HG03135 (cell line): ENCODE data around the gene PTPN3.
"Not testable (repeated sequence)": the region's sequence is repeated elsewhere in the genome, so short reads cannot be mapped to it uniquely, and the experiment has no call there.

Experiments used
- ATAC-seq: cut with Tn5 transposase; IDR thresholded peaks from one replicate; pipeline ENCODE4 v1.9.1; 2021; ENCODE audit warnings: mild to moderate bottlenecking, moderate library complexity; ENCODE audit not compliant: unreplicated experiment

PTPN3 gene

DNA sequence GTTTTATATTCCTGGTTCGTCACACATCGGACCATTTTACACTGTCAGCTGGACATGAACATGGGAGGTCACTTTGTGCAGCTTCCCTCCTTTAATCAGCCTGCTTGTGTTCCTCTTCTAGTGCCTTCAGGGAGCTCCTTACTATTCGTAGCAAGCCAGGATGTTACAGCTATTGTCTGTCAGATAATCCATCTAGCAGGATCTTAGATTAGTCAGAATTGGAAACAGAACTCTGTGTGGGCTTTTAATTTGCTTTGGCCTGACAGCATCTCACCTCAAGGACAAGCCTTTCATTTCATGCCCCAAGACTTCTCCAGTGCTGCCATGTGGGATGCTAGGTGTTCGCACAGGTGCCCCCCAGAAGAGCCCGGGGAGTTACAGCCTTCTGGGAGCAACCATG, 147.1 kb downstream of the PTPN3 start:
- no peak for ATAC-seq

DNA sequence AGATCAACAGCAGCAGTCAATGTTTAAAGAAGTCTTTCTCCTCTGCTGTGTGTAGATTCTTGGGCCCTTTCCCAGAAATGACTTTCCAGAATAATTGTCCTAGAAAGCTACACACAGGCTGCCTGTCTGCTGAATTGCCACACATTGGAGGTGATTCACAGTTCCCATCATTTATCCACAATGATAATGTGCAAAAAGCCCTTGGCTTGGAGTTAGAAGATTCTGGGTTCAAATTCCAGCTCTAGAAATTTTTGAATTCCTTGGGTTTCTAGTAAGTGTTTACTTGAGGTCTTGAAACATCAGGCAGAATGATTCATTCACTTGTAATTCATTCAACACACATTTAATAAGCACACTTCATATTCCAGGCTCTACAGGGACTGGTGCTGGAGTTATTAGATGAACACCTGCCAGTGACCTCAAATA, 148.7 kb downstream of the PTPN3 start:
- ATAC-seq = no peak

DNA sequence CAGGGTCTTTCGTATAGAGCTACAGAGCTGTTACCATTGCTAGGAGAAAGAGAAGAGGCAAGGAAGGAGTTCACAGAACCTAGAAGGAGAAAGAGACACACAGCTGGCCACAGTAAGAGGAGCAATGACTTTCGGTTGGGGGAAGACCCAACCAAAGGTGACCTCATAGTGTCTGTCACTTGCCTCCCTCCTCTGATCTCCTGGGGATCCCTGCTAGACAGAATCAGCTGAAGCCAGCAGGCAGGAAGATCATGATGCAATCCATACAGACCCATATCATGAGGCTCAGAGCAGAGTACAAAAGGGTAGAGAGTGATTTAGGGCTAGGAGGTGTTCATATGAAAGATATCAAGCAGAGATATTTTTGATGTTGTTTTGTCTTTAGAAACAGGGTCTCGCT, 151.2 kb downstream of the PTPN3 start:
- ATAC-seq = no peak

DNA sequence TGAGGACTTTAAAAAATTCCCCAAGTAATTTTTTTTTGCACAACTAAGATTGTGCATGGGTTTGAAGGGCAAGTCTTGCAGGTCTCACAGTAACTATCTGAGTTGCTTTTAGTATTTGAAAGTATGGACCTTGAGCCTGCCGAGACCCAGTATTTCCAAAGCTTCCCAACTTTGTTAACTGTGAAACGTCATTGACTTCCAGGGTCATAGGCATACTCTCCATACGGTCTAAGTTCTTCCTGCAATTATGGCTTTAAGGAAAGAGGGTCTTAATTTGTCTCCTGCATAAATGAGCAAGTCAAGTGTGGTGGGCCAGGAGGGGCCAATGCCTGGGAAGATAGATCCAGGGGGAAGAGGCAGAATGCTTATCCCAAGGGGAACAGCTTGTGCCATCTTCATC, 153.2 kb downstream of the PTPN3 start:
- no peak for ATAC-seq

DNA sequence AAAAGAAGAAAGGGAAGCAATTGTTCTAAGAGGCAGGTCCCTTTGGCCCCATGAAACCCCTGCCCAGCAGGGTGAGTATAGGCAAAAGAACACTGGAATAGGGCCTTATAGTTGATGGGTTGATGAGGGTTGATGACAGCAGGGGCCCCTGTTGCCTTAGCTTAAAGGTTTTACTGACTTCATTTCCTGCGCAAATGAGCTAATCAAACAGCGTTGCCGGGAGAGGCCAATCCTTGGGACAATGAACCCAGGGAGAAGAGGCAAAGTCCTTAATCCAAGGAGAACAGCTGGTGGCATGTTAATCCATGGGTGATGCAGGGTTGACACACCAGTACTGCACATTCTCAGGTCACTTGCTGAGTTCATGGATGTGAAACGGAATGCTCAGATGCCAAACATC, 155.2 kb downstream of the PTPN3 start:
- ATAC-seq = no peak

DNA sequence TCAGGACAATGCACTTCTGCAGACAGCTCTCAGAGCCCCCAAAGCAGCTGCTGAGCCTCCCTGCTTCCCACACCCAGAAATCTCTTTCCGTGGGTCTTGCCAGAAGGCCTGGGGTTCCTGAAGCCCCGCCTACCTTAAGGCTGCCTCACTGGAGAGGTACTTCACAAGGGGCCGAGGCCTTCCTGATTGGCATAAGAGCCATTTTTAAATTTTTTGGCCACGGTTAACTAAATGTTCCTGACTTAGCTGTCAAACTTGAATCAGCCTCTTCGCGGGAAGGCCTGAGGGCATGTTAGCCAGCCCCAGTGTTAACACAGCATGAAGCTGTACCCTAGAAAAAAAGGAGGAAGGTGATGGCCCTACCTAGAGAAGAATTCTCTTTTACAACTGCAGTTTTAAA, 156.5 kb downstream of the PTPN3 start:
- no peak for ATAC-seq

DNA sequence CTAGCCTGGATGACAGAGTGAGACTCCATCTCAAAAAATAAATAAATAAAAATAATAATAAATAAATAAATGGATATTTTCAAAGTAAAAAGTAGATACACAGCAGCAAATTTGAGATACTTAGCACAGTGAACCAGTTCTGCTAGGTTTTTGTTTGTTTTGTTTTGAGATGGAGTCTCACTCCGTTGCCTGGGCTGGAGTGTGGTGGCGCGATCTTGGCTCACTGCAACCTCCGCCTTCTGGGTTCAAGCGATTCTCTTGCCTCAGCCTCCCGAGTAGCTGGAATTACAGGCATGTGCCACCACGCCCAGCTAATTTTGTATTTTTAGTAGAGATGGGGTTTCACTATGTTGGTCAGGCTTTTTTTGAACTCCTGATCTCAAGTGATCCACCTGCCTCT, 157.1 kb downstream of the PTPN3 start:
- not testable (repeated sequence) for ATAC-seq

DNA sequence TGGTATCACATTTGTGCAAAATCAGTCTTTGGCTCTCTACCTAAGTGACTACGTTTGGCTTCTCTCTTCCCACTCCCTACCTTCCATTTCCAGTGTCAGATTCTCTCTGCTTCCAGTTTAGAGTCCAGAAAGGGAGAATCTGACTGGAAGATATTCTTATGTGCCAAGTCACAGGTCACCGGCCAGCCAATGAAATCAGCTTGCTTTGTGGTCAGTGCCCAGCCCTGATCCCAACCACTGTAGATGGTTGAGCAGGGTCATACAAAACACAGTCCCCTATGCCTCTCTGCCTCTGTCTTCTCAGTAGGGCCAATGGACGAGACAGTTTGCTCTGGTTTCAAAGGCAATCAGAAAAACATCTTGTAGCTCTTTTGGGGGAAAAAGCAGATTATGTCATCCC, 161.7 kb downstream of the PTPN3 start:
- ATAC-seq = no peak

DNA sequence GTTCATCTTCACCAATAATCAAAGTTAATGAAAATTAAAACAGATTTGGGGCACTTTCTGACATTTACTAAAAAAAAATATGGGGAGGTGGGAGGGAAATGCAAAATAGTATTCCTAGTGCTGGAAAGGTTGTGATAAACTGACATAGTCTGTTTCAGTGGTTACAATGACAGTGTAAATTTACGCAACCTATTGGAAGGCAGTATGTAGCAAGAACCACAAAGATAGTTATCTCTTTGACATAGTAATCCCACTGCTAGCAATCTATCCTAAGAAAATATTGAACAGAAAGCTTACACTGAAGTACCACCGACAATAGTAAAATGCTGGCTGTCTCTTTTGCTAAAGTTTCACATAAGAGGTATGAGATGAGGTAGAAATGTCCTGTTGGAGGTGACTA, 162.2 kb downstream of the PTPN3 start:
- ATAC-seq = no peak

DNA sequence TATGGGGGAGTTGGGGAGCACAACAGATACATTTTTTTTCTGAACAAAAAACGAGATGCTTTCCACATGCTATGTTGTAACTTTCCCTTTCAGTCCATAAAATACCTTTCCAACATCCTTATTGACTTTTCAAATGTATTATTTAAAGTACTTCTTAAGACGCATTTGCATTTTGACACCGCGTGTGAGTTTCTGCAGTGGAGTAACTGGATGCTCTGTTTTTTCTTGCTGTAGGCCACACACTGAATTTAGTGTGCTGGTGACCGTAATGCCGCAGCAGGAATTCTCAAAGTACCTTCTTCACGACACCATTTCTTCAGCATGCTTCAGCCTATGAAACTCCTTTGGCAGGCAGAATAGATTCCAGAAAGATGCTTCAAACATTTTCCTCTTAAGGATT, 163.0 kb downstream of the PTPN3 start:
- no peak for ATAC-seq

DNA sequence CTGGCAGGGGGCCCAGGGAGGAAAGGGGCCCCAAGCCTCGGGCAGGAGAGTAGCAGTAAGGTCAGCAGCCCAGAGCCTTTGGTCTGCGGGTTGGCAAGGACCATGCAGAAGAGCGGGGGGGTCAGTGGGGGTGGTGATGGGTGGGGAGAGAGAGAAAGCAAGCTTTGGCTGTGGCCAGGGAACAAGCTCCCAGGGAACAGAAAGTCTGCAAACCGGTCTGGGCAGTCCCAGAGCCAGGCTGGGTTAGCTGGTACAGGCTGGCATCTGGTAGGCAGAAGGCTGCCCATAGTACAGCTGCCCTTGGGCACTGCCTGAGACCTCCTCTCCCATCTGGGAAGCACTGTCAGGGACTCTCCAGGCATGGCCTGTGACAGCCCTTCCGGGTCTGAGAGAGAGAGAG, 166.8 kb downstream of the PTPN3 start:
- no peak for ATAC-seq

DNA sequence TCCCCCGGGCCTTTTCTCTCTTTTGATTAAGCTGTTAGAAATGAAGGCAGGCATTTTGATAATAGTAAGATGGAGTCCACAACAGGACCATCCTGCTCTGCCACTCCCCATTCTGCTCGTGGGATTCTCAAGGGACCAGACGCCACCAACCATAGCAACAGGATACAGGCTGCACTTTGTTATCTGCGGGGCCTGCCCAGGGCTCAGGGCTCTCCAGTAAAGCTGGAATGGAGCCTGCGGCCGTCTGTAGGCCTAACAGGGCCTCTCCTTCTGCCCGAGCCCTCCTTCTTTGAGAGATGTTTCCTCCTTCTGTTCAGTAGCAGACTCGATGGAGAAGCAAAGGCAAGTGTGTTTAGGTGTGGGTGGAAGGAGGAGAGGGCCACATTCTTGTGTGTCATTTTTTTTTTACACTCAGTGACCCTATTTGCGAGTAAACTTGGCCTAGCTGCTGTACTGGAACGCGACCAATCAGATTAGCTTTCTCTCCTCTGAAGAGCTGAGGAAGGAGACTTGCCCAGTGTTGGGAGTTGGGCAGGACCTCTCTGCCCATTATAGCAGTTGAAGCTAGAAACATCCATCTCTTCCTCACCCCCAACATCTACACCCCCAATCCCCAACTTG, 168.4 kb downstream of the PTPN3 start:
- ATAC-seq = no peak

DNA sequence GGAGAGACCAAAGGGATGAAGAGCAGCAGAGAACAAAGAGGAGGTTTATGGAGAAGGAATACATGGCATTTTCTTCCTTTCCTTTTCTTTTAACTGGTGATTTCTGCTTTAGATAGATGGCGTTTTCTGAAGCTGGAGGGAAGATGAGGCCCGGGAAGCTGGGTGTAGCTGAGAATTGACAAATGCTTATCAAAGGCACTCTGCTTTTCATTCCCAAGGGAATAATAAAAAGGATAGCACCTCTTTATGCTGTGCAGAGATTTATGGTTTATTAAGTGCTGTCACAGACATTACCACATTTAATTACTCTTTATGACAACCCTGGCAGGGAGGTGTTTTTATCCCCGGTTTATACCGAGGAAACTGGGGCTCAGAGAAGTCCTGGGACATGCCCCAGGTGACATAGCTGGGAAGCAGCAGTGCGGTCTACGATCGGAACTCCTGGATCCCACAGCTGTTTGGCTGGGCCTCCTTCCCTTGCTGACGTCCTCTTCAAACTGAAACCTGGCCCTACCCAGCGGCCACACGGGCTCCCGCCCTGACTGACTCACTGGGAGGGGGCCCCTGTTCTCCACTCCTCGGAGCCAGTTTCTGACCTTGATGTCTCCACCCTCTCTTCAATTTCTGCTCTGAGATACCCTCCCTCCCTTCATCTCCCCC, 169.0 kb downstream of the PTPN3 start:
- ATAC-seq = no peak
